DMS114 treated with DMSO at 0.1 percent for 48 hours (cell line): ENCODE results near the gene KMT5B.

Experiments
- DNase-seq: peaks from one replicate; lab custom pipeline; 2025; ENCODE audit not compliant: unreplicated experiment; lab: John Stamatoyannopoulos, UW

Gene KMT5B

GRCh38 chr11:68120273-68121066 is 92.6 kb downstream of the KMT5B start:
- DNase-seq = peak; percentile 83

GRCh38 chr11:68118706-68119448 is 94.2 kb downstream of the KMT5B start:
- DNase-seq = no peak

GRCh38 chr11:68117853-68118470 is 95.1 kb downstream of the KMT5B start:
- DNase-seq = no peak

- DNase-seq = no peak
These were observed 96.1 kb downstream of the KMT5B start for GRCh38 chr11:68116974-68117373.

DNA sequence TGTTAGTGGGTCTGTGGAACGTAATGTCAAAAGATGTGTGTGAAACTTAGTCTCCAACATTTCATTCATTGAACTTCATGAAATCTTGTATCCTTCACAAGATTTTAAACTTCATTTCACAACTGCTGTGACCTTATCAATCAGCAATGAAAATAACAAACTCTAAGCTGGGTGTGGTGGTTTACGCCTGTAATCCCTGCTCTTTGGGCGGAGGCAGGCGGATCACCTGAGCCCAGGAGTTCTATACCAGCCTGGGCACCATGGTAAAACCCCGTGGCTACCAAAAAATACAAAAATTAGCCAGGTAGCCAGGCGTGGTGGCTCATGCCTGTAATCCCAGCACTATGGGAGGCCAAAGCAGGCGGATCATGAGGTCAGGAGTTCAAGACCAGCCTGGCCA is 97.0 kb downstream of the KMT5B start:
- DNase-seq = no peak

- no peak for DNase-seq
These were observed 97.8 kb downstream of the KMT5B start for GRCh38 chr11:68115285-68115684.

- DNase-seq = no peak
These were observed 99.1 kb downstream of the KMT5B start for GRCh38 chr11:68113986-68114385.

- no peak for DNase-seq
These were observed 105.4 kb downstream of the KMT5B start for GRCh38 chr11:68107689-68108088.

DNA sequence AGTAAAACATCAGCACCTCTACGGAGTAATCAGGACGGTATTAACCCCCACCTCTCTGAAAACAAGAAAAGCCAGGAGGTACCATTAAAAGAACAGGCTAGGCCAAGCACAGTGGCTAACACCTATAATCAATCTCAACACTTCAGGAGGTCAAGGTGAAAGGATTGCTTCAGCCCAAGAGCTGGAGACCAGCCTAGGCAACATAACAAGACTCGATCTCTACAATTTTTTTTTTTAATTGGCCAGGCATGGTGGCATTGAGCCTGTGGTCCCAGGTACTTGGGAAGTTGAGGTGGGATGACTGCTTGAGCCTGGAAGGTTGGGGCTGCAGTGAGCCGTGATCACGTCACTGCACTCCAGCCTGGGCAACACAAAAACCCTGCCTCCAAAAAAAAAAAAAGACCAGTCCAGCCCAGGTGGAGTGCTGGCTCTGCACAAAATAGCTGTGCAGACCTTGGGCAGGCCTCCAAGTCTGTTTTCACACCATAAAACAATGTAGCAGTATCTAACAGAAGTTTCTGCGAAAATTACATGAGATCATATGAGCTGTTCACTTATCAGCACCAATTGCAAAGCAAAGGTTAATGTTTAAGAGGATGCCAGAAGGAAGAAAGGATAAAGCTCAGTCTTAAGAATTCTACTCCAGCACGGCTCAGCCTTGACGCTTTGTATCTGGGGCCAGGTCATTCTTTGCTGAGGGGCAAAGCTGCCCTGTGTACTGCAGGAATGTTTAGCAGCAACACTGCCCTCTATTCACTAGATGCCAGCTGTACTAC is 106.7 kb downstream of the KMT5B start:
- DNase-seq = no peak
